ENCODE data around the gene KCNK4. TPM values are rescaled to one million over a fixed set of nuclear protein-coding genes. Genes with fewer than 3 reads are reported as not detected.
A peak's percentile ranks its signal among the peaks of the same experiment; 100 is the strongest.

KCNK4 gene
- total RNA-seq, 1 experiment from 2014 or later: 0.28 TPM

DNA sequence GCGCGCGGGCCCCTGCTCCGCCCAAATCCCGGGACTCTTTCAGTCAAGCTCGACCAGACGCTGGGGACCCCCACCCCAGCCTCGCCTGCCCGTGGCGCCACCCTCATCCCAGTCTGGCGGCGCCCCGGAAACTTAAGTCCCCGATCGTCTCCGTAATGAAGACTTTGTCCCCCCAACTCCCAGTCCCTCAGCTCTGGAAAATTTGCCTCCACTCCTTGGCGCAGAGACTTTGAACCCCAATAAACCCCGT, 39.4 kb upstream of the KCNK4 start:
- Histone ChIP-seq H3K9ac (ENCODE audit: extremely low read depth, insufficient read length, low read length) (peak overlapping the region; percentile 33), H4K20me1 (ENCODE audit: control insufficient read depth, insufficient read depth, insufficient read length) (no peaks in the 10 kb centered on the region), H2BK20ac (ENCODE audit: low read depth, low read length, poor library complexity, severe bottlenecking) (no peak overlapping the region), H3K27me3 (ENCODE audit: insufficient read depth, low read length) (no peaks in the 10 kb centered on the region), H3K14ac (ENCODE audit: insufficient read depth, low read length) (peak overlapping the region; percentile 24; the same call in 1 of the 2 replicates), H3K23ac (ENCODE audit: insufficient read length, low read depth, low read length) (no peak overlapping the region), H2AK5ac (ENCODE audit: insufficient read length, low read length) (no peak overlapping the region), H3K9me3 (ENCODE audit: control insufficient read depth, low read depth, low read length) (no peaks in the 10 kb centered on the region), H3K79me2 (ENCODE audit: insufficient read depth, low read length) (no peaks in the 10 kb centered on the region; the same call in 1 of the 2 replicates), H3K18ac (ENCODE audit: insufficient read length, low read depth, low read length) (no peak overlapping the region), H2BK5ac (ENCODE audit: insufficient read length, low read length) (no peak overlapping the region), H2AFZ (ENCODE audit: low read length) (no peak overlapping the region), H4K8ac (replicated peaks; ENCODE audit: insufficient read length, low read depth, low read length) (no peak overlapping the region), H2BK120ac (ENCODE audit: low read depth, low read length, poor library complexity, severe bottlenecking) (no peak overlapping the region), H2BK15ac (ENCODE audit: low read depth, low read length) (no peak overlapping the region), H3K4ac (ENCODE audit: low read depth, low read length) (no peak overlapping the region), H3K56ac (ENCODE audit: insufficient read length, low read depth, low read length) (no peak overlapping the region), H3K79me1 (ENCODE audit: insufficient read depth, low read depth, low read length, poor library complexity, severe bottlenecking) (peaks cover 3% of the 10 kb centered on the region), H2BK12ac (ENCODE audit: insufficient read length, low read depth, low read length) (no peak overlapping the region), H3K4me1 (ENCODE audit: insufficient read depth, low read length) (peaks cover 9% of the 10 kb centered on the region; the same call in 1 of the 2 replicates), H3K23me2 (ENCODE audit: insufficient read length, low read depth, low read length, poor library complexity, severe bottlenecking) (peaks cover 21% of the 10 kb centered on the region), H3K27ac (ENCODE audit: insufficient read length, low read depth, low read length) (no peak overlapping the region), H3T11ph (ENCODE audit: low read length) (no peak overlapping the region), H4K5ac (ENCODE audit: insufficient read length, low read depth, low read length) (no peak overlapping the region), H4K91ac (ENCODE audit: insufficient read length, low read depth, low read length) (no peak overlapping the region), H3K4me2 (ENCODE audit: insufficient read depth, insufficient read length, low read length) (peak overlapping the region; percentile 76)
- Mint-ChIP-seq H3K4me1 (peaks cover 34 to 44% of the 10 kb centered on the region in 2 experiments), H3K9me3 (no peaks in the 10 kb centered on the region; a peak in 1 of 5 replicates), H3K36me3 (ENCODE audit: insufficient read depth in 1 of 3, low read depth in 3 of 3) (peaks cover 12 to 28% (median 24%) of the 10 kb centered on the region in 3 experiments; a peak in 6 of 7 replicates), H3K4me3 (peak overlapping the region; percentile 85 to 98), H3K27ac (peak overlapping the region in 2 of 3 experiments; percentile 88 to 95; a peak in 2 of 7 replicates), H3K27me3 (ENCODE audit: low read depth) (no peaks in the 10 kb centered on the region)
- no peak for DNase-seq
- TF ChIP-seq, protein P1, sequence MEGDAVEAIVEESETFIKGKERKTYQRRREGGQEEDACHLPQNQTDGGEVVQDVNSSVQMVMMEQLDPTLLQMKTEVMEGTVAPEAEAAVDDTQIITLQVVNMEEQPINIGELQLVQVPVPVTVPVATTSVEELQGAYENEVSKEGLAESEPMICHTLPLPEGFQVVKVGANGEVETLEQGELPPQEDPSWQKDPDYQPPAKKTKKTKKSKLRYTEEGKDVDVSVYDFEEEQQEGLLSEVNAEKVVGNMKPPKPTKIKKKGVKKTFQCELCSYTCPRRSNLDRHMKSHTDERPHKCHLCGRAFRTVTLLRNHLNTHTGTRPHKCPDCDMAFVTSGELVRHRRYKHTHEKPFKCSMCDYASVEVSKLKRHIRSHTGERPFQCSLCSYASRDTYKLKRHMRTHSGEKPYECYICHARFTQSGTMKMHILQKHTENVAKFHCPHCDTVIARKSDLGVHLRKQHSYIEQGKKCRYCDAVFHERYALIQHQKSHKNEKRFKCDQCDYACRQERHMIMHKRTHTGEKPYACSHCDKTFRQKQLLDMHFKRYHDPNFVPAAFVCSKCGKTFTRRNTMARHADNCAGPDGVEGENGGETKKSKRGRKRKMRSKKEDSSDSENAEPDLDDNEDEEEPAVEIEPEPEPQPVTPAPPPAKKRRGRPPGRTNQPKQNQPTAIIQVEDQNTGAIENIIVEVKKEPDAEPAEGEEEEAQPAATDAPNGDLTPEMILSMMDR (conservative IDR thresholded peaks at IDR 0.05): no peak
- no CpG with 5 or more reads among the region's 18 CpGs for WGBS (ENCODE audit: extremely low coverage, insufficient read length, low lambda C conversion rate)

Data from H9 (cell line).